Kidney epithelial cell (primary cell): Measurements from ENCODE around the gene ASB13. TPM values are rescaled to one million over a fixed set of nuclear protein-coding genes. Genes with fewer than 3 reads are reported as not detected.
"Not testable (repeated sequence)": the region's sequence is repeated elsewhere in the genome, so short reads cannot be mapped to it uniquely, and the experiment has no call there.

Source experiments
- DNase-seq: peaks from one replicate; pipeline ENCODE4 v3.0.0-alpha.2; 2010; ENCODE audit warnings: low read depth
- H3K27me3 ChIP-seq: 2 replicates; pipeline ENCODE4 v1.6.0; 2011; ENCODE audit warnings: low read length; ENCODE audit not compliant: control insufficient read depth, insufficient read depth
- H3K36me3 ChIP-seq: 2 replicates; pipeline ENCODE4 v1.5.1; 2011; ENCODE audit warnings: low read length; ENCODE audit not compliant: control insufficient read depth, insufficient read depth
- H3K4me3 ChIP-seq: 2 replicates; pipeline ENCODE4 v1.5.1; 2011; ENCODE audit warnings: low read depth, mild to moderate bottlenecking, control low read depth, low read length
- CTCF ChIP-seq: IDR thresholded peaks from 2 replicates; pipeline ENCODE4 v1.5.1; 2011; ENCODE audit warnings: mild to moderate bottlenecking, moderate library complexity, low read length, control low read depth, inconsistent platforms; ENCODE audit not compliant: insufficient read depth, poor library complexity, severe bottlenecking
- total RNA-seq: library from RNA; depleted of rRNA; stranded (reverse); fragments of >200 nt; gene quantifications from 2 replicates; pipeline ENCODE4 v1.2.3, GENCODE V29; 2015

Gene ASB13
- total RNA-seq, 1 donor from 2014 or later: 17.3 TPM

GRCh38 chr10:5623081-5623748 is 43.2 kb downstream of the ASB13 start:
- H3K27me3 ChIP-seq: no peaks in the 10 kb centered on the region
- no peaks in the 10 kb centered on the region for H3K36me3 ChIP-seq
- peak; percentile 92 for TF ChIP-seq CTCF
- H3K4me3 ChIP-seq: no peak overlapping the region
- DNase-seq: peak; percentile 41

- TF ChIP-seq CTCF: no peak
- Histone ChIP-seq H3K27me3 (no peaks in the 10 kb centered on the region), H3K36me3 (no peaks in the 10 kb centered on the region), H3K4me3 (no peak overlapping the region)
- DNase-seq: no peak
Measured at GRCh38 chr10:5622186-5622960, 44.0 kb downstream of the ASB13 start.

- not testable (repeated sequence) for H3K27me3 ChIP-seq, H3K4me3 ChIP-seq, DNase-seq, H3K36me3 ChIP-seq
Measured at GRCh38 chr10:5621371-5621770, 45.0 kb downstream of the ASB13 start.

- no peak for DNase-seq
- Histone ChIP-seq H3K4me3 (no peak overlapping the region), H3K36me3 (no peaks in the 10 kb centered on the region), H3K27me3 (no peaks in the 10 kb centered on the region)
- no peak for TF ChIP-seq CTCF
Measured at GRCh38 chr10:5620966-5621365, 45.4 kb downstream of the ASB13 start.

- TF ChIP-seq CTCF: no peak
- H3K36me3 ChIP-seq: no peaks in the 10 kb centered on the region
- H3K27me3 ChIP-seq: no peaks in the 10 kb centered on the region
- no peak for DNase-seq
- H3K4me3 ChIP-seq: no peak overlapping the region
Measured at GRCh38 chr10:5620223-5620721, 46.1 kb downstream of the ASB13 start.

- DNase-seq: no peak
- Histone ChIP-seq H3K4me3 (no peak overlapping the region), H3K36me3 (no peaks in the 10 kb centered on the region), H3K27me3 (no peaks in the 10 kb centered on the region)
- TF ChIP-seq CTCF: no peak
Measured at GRCh38 chr10:5619362-5620211, 46.8 kb downstream of the ASB13 start.
